PC-9 (cell line): Measurements from ENCODE around the gene HABP2. TPM values are rescaled to one million over a fixed set of nuclear protein-coding genes. Genes with fewer than 3 reads are reported as not detected.

Experiments
- BruUV-seq: library from RNA; stranded (reverse); fragments of 400-500 nt; replicated peaks from 2 replicates; lab custom pipeline; 2021; lab: Mats Ljungman, UMichigan
- CTCF ChIA-PET: fragments of 300-600 bp; sonication (Branson Sonifier 250); formaldehyde crosslinking; loops from one replicate; lab custom pipeline; 2022; ENCODE audit warnings: antibody characterized with exemption; lab: Charles Lee
- POLR2A ChIA-PET: fragments of 300-600 bp; sonication (Branson Sonifier 250); formaldehyde crosslinking; loops from one replicate; lab custom pipeline; 2022; ENCODE audit warnings: antibody characterized with exemption; ENCODE audit not compliant: unreplicated experiment; lab: Charles Lee
- DNase-seq, 2 experiments: peaks; one replicate each; pipeline versions ENCODE4 v3.0.0 to v3.0.0-alpha.2; 2015 to 2022; ENCODE audit warnings: mixed read lengths in 1 of 2
- H2AFZ ChIP-seq: fragments of 200-600 bp; sonication (generic); 2 replicates; pipeline ENCODE4 v1.8.1; 2017; ENCODE audit warnings: antibody characterized with exemption
- H3F3A ChIP-seq: fragments of 200-600 bp; sonication (generic); 2 replicates; pipeline ENCODE4 v1.8.1; 2017; ENCODE audit warnings: antibody characterized with exemption, mild to moderate bottlenecking, low read depth; ENCODE audit not compliant: insufficient read depth
- H3K27ac ChIP-seq: fragments of 200-600 bp; sonication (generic); 2 replicates; pipeline ENCODE4 v1.6.1; 2016; ENCODE audit warnings: mixed run types
- H3K27me3 ChIP-seq: fragments of 200-600 bp; sonication (generic); 2 replicates; pipeline ENCODE4 v1.6.1; 2016; ENCODE audit warnings: low read depth, mixed run types; ENCODE audit not compliant: insufficient read depth
- H3K36me3 ChIP-seq: fragments of 200-600 bp; sonication (generic); 2 replicates; pipeline ENCODE4 v1.6.1; 2016; ENCODE audit warnings: low read depth, mixed run types
- H3K4me1 ChIP-seq: fragments of 200-600 bp; sonication (generic); replicated peaks from 2 replicates; pipeline ENCODE4 v1.6.1; 2016; ENCODE audit warnings: mixed run types; ENCODE audit not compliant: insufficient read depth
- H3K4me2 ChIP-seq: fragments of 200-600 bp; sonication (generic); 2 replicates; pipeline ENCODE4 v1.6.1; 2017; ENCODE audit warnings: mixed run types
- H3K4me3 ChIP-seq: fragments of 200-600 bp; sonication (generic); 2 replicates; pipeline ENCODE4 v1.6.1; 2016; ENCODE audit warnings: mixed run types
- H3K79me2 ChIP-seq: fragments of 200-600 bp; sonication (generic); 2 replicates; pipeline ENCODE4 v1.6.1; 2017; ENCODE audit warnings: low read depth, mixed run types
- H3K9me2 ChIP-seq: fragments of 200-600 bp; sonication (generic); 2 replicates; pipeline ENCODE4 v1.8.1; 2017; ENCODE audit warnings: mild to moderate bottlenecking; ENCODE audit not compliant: insufficient read depth
- H3K9me3 ChIP-seq: fragments of 200-600 bp; sonication (generic); 2 replicates; pipeline ENCODE4 v1.8.1; 2016; ENCODE audit warnings: low read depth; ENCODE audit not compliant: insufficient read depth
- H4K20me1 ChIP-seq: fragments of 200-600 bp; sonication (generic); 2 replicates; pipeline ENCODE4 v1.8.1; 2017; ENCODE audit not compliant: insufficient read depth
- CTCF ChIP-seq: fragments of 200-600 bp; sonication (generic); conservative IDR thresholded peaks from 2 replicates; pipeline ENCODE4 v1.6.1; 2017; ENCODE audit warnings: mixed run types, antibody characterized with exemption, mild to moderate bottlenecking, moderate library complexity
- EZH2 ChIP-seq: fragments of 200-600 bp; sonication (generic); IDR thresholded peaks from 2 replicates; pipeline ENCODE4 v1.8.0; 2017; ENCODE audit warnings: antibody characterized with exemption, low read depth
- intact Hi-C: fragments of 100-400 bp; cut with micrococcal nuclease; formaldehyde crosslinking; loops from one replicate; pipeline ENCODE4 v1.10.0; 2022; ENCODE audit not compliant: unreplicated experiment
- total RNA-seq: library from RNA; stranded (reverse); gene quantifications from 2 replicates; pipeline ENCODE4 v1.2.3, GENCODE V29; 2021

The HABP2 gene
- total RNA-seq, 1 experiment from 2014 or later: not detected

DNA sequence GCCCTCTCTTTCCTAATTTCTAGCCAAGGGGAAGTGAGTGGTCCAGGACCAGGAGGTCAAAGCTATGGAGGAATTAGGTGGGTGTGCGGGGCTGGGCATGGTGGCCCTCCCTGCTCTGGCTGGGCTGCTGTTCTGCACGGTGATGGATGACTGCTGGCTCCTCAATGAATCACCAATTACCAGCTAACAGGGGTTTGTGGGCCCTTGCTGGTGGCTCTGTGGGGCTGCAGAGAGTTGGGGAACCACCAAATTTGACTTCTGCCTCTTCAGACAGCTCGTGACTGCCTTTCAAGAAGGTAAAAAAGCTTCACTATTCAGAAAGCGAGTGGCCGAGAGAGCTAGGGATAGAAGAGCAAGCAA, 35.0 kb upstream of the HABP2 start:
- H4K20me1 ChIP-seq: no peaks in the 10 kb centered on the region
- H3K27ac ChIP-seq: no peak overlapping the region
- POLR2A ChIA-PET: no interaction called here
- TF ChIP-seq CTCF (no peak), EZH2 (no peak)
- H3K4me2 ChIP-seq: no peak overlapping the region
- DNase-seq: no peak
- no peaks in the 10 kb centered on the region for H3K9me3 ChIP-seq
- H3K9me2 ChIP-seq: no peaks in the 10 kb centered on the region
- intact Hi-C loops: no loop called here
- H3K36me3 ChIP-seq: no peaks in the 10 kb centered on the region
- H3K79me2 ChIP-seq: no peaks in the 10 kb centered on the region
- no peaks in the 10 kb centered on the region for H3F3A ChIP-seq
- H3K4me3 ChIP-seq: no peak overlapping the region
- no TSS peak for BruUV-seq
- CTCF ChIA-PET: interaction anchor here (0.5 to 0.6 kb wide), 2 partner anchors 39 to 511 kb away, joined by 4 to 6 read pairs; no protein-coding TSS in a partner anchor
- no peaks in the 10 kb centered on the region for H3K27me3 ChIP-seq
- no peak overlapping the region for H2AFZ ChIP-seq
- H3K4me1 ChIP-seq: no peaks in the 10 kb centered on the region

DNA sequence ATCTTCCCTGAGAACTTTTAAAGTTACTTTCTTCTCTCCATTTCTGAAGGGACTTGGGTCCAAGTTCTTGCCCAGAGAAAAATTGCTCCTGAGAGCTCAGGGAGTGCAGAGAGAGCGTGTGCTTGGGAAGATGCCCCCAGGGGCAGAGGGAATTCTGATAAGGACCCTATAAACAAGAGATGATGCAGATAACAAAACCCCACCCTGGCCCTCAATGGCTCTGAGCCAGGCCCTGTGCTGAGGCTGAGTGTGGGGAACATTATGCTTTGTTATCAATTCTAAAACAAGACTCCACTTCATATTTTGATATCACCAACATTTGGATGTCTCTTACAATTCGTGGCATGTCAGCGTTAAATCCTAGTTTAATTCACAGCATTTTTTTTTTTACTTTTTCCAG, 34.4 kb upstream of the HABP2 start:
- Histone ChIP-seq H2AFZ (no peak overlapping the region), H3K79me2 (no peaks in the 10 kb centered on the region), H3K4me3 (no peak overlapping the region), H3K27me3 (no peaks in the 10 kb centered on the region), H3K9me3 (no peaks in the 10 kb centered on the region), H3K27ac (no peak overlapping the region), H4K20me1 (no peaks in the 10 kb centered on the region), H3K9me2 (no peaks in the 10 kb centered on the region), H3F3A (no peaks in the 10 kb centered on the region), H3K4me1 (no peaks in the 10 kb centered on the region), H3K4me2 (no peak overlapping the region), H3K36me3 (no peaks in the 10 kb centered on the region)
- ChIA-PET CTCF (interaction anchor here (0.5 kb wide), 1 partner anchor 511 kb away, joined by 4 read pairs; no protein-coding TSS in a partner anchor), POLR2A (no interaction called here)
- DNase-seq: no peak
- no TSS peak for BruUV-seq
- intact Hi-C loops: no loop called here
- no peak for TF ChIP-seq EZH2
- TF ChIP-seq CTCF: no peak

GRCh38 chr10:113518816-113519591, 33.8 kb upstream of the HABP2 start:
- ChIA-PET CTCF (interaction anchor here (0.6 kb wide), 1 partner anchor 587 kb away, joined by 3 read pairs; no protein-coding TSS in a partner anchor), POLR2A (no interaction called here)
- Histone ChIP-seq H3K4me3 (no peak overlapping the region), H3K27ac (no peak overlapping the region), H2AFZ (no peak overlapping the region), H3K79me2 (no peaks in the 10 kb centered on the region), H3K36me3 (no peaks in the 10 kb centered on the region), H3K27me3 (no peaks in the 10 kb centered on the region), H3F3A (no peaks in the 10 kb centered on the region), H4K20me1 (no peaks in the 10 kb centered on the region), H3K4me1 (no peaks in the 10 kb centered on the region), H3K9me2 (no peaks in the 10 kb centered on the region), H3K4me2 (no peak overlapping the region), H3K9me3 (no peaks in the 10 kb centered on the region)
- intact Hi-C loops: no loop called here
- no peak for TF ChIP-seq CTCF
- no peak for TF ChIP-seq EZH2
- BruUV-seq: no TSS peak
- no peak for DNase-seq
